K562 (cell line): ENCODE data around the gene CIAO2A. TPM values are rescaled to one million over a fixed set of nuclear protein-coding genes. Genes with fewer than 3 reads are reported as not detected.

ENCODE experiments used
- ATF3 ChIP-seq, 2 experiments: fragments of 450-650 bp in 1 of 2; sonication (generic) in 1 of 2; formaldehyde crosslinking in 1 of 2; IDR thresholded peaks in 1 of 2; conservative IDR thresholded peaks in 1 of 2; 2 replicates each; pipeline versions ENCODE4 v1.6.1 to v1.8.1; 2016 to 2023; ENCODE audit warnings: mild to moderate bottlenecking in 2 of 2, moderate library complexity in 2 of 2, inconsistent platforms in 1 of 2, missing genetic modification reagents in 1 of 2
- HNRNPUL1 ChIP-seq: fragments of 200-400 bp; formaldehyde crosslinking; IDR thresholded peaks from 2 replicates; pipeline ENCODE4 v1.6.1; 2017; ENCODE audit warnings: low read length
- IRF2 ChIP-seq: sonication (generic); formaldehyde crosslinking; IDR thresholded peaks from 2 replicates; pipeline ENCODE4 v1.8.1; 2022; ENCODE audit warnings: mild to moderate bottlenecking, missing genetic modification reagents
- MXD1 ChIP-seq: fragments of 250-450 bp; sonication (Bioruptor Pico); IDR thresholded peaks from 2 replicates; pipeline ENCODE4 v1.8.0; 2021; ENCODE audit warnings: borderline replicate concordance, mild to moderate bottlenecking, moderate library complexity; ENCODE audit not compliant: poor library complexity, severe bottlenecking
- RREB1 ChIP-seq: fragments of 250-450 bp; sonication (Bioruptor Pico); IDR thresholded peaks from 2 replicates; pipeline ENCODE4 v1.4.0; 2020
- ZNF583 ChIP-seq: fragments of 250-450 bp; sonication (Bioruptor Pico); IDR thresholded peaks from 2 replicates; pipeline ENCODE4 v1.4.0; 2020
- polyA plus RNA-seq, 8 experiments: library from polyadenylated mRNA; depleted of rRNA in 4 of 8; stranded (reverse) in 5 of 8; unstranded in 3 of 8; fragments of >200 nt; fragmentation: Nextera tagmentation in 2 of 8; fragmentation: Illumina TruSeq in 1 of 8; extraction: Ambion mirVana in 2 of 8; extraction: Trizol in 1 of 8; gene quantifications; 2 replicates each; pipeline versions ENCODE4 v1.2.1 to v1.2.3, GENCODE V29; 2011 to 2014; ENCODE audit warnings: inconsistent platforms in 1 of 8, missing spikeins in 1 of 8
- total RNA-seq, 7 experiments: library from RNA; depleted of rRNA in 6 of 7; stranded (reverse); fragments of >200 nt in 6 of 7; fragmentation: Illumina TruSeq in 2 of 7; extraction: Trizol in 2 of 7; gene quantifications; 2 replicates each; pipeline versions ENCODE4 v1.2.1 to v1.2.3, GENCODE V29; 2011 to 2021; ENCODE audit warnings: low replicate concordance in 1 of 7

Gene CIAO2A
- total and polyA plus RNA-seq, 9 of the 15 experiments (the other 6 are each of a cell fraction or from before 2014, with no cell fraction given), result 161 to 429 (median 313) TPM

GRCh38 chr15:64024172-64025050 is 69.2 kb downstream of the CIAO2A start (continued):
- TF ChIP-seq RREB1 (CRISPR knock-in tag) (no peak), IRF2 (CRISPR knock-in tag) (no peak), HNRNPUL1 (no peak), ATF3 (IDR thresholded peaks at IDR 0.05) (peak; percentile 85), ATF3 (CRISPR knock-in tag; conservative IDR thresholded peaks at IDR 0.05) (no peak), ZNF583 (CRISPR knock-in tag) (no peak), MXD1 (CRISPR knock-in tag) (no peak)
